Lower lobe of right lung (tissue), 2 donors: ENCODE results near the gene ABCG2. TPM values are rescaled to one million over a fixed set of nuclear protein-coding genes. Genes with fewer than 3 reads are reported as not detected.

Experiments
- ATAC-seq, 2 donors: fragments of 200-7000 bp; cut with Tn5 transposase; one replicate each; pipeline ENCODE4 v1.9.1; 2020 to 2022; ENCODE audit warnings: mild to moderate bottlenecking in 2 of 2, moderate library complexity in 2 of 2
- DNase-seq: peaks from one replicate; pipeline ENCODE4 v3.0.0-alpha.2; 2020
- H3K27ac ChIP-seq: fragments of 200-600 bp; one replicate; pipeline ENCODE4 v1.8.0; 2022
- H3K27me3 ChIP-seq: fragments of 200-600 bp; one replicate; pipeline ENCODE4 v1.8.0; 2022; ENCODE audit warnings: low read depth
- H3K36me3 ChIP-seq: fragments of 200-600 bp; one replicate; pipeline ENCODE4 v1.8.0; 2022; ENCODE audit warnings: mild to moderate bottlenecking
- H3K4me1 ChIP-seq: fragments of 200-600 bp; one replicate; pipeline ENCODE4 v1.8.0; 2022
- H3K4me3 ChIP-seq: fragments of 200-600 bp; one replicate; pipeline ENCODE4 v1.8.0; 2022; ENCODE audit warnings: mild to moderate bottlenecking
- H3K9me3 ChIP-seq: fragments of 200-600 bp; one replicate; pipeline ENCODE4 v1.8.0; 2022
- CTCF ChIP-seq: fragments of 200-600 bp; IDR thresholded peaks from one replicate; pipeline ENCODE4 v1.8.0; 2022; ENCODE audit warnings: antibody characterized with exemption, mild to moderate bottlenecking
- intact Hi-C: fragments of 100-400 bp; cut with DNase I; formaldehyde crosslinking; loops from one replicate; pipeline ENCODE4 v1.11.0; 2022
- total RNA-seq: library from RNA; stranded (reverse); fragmentation: NEBNext Ultra II Directional; extraction: Animal tissue kit (Norgen Biotek cat#: 25700); gene quantifications from one replicate; pipeline ENCODE4 v1.2.1, GENCODE V29; 2021
- donor health status: DM: no; HTN: yes; CAD: no; lungs with severe emphysema.

ABCG2 gene
- total RNA-seq, 1 donor from 2014 or later = 9.1 TPM

GRCh38 chr4:88043001-88043400 lies 115.4 kb downstream of the ABCG2 start:
- Histone ChIP-seq H3K27me3 (no peaks in the 10 kb centered on the region), H3K9me3 (no peaks in the 10 kb centered on the region), H3K36me3 (peaks cover 97% of the 10 kb centered on the region), H3K4me3 (no peak overlapping the region), H3K27ac (no peak overlapping the region), H3K4me1 (no peaks in the 10 kb centered on the region)
- TF ChIP-seq CTCF = no peak
- intact Hi-C loops = no loop called here
- ATAC-seq = no peak
- no peak for DNase-seq

GRCh38 chr4:88041626-88042025 lies 116.8 kb downstream of the ABCG2 start:
- no peak overlapping the region for H3K27ac ChIP-seq
- H3K27me3 ChIP-seq = no peaks in the 10 kb centered on the region
- H3K4me1 ChIP-seq = no peaks in the 10 kb centered on the region
- ATAC-seq = no peak
- peaks cover 96% of the 10 kb centered on the region for H3K36me3 ChIP-seq
- no peaks in the 10 kb centered on the region for H3K9me3 ChIP-seq
- intact Hi-C loops = no loop called here
- no peak for TF ChIP-seq CTCF
- no peak for DNase-seq
- no peak overlapping the region for H3K4me3 ChIP-seq

GRCh38 chr4:88040707-88041106 lies 117.7 kb downstream of the ABCG2 start:
- H3K36me3 ChIP-seq = peaks cover 95% of the 10 kb centered on the region
- TF ChIP-seq CTCF = no peak

More at GRCh38 chr4:88040707-88041106, 117.7 kb downstream of the ABCG2 start:
- Histone ChIP-seq H3K27me3 (no peaks in the 10 kb centered on the region), H3K9me3 (no peaks in the 10 kb centered on the region), H3K4me1 (no peaks in the 10 kb centered on the region), H3K4me3 (no peak overlapping the region), H3K27ac (no peak overlapping the region)
- intact Hi-C loops = no loop called here
- ATAC-seq (no peak), DNase-seq (no peak)

Other genes starting within 250 kb of the ABCG2 start
- gene SPP1, start 182.9 kb downstream of the ABCG2 start, total RNA-seq = 8.0 TPM
- gene PKD2, start 151.0 kb downstream of the ABCG2 start, total RNA-seq = 21.4 TPM
- gene PPM1K, start 125.9 kb upstream of the ABCG2 start, total RNA-seq = 36.5 TPM
- 15.8 TPM for gene HERC6, start 220.2 kb upstream of the ABCG2 start, total RNA-seq